Stomach smooth muscle (tissue), 2 donors: ENCODE measurements around the gene TMEM273.
"Not testable (repeated sequence)": the region's sequence is repeated elsewhere in the genome, so short reads cannot be mapped to it uniquely, and the experiment has no call there.

Experiments
- H3K27ac ChIP-seq: one replicate; pipeline ENCODE4 v1.7.0; 2013; ENCODE audit warnings: mild to moderate bottlenecking, low read length, inconsistent platforms
- H3K27me3 ChIP-seq, 2 donors: one replicate each; pipeline ENCODE4 v1.7.0; 2013; ENCODE audit warnings: low read length in 2 of 2; ENCODE audit not compliant: insufficient read depth in 2 of 2, control insufficient read depth in 1 of 2
- H3K36me3 ChIP-seq, 2 donors: one replicate each; pipeline ENCODE4 v1.7.0; 2013; ENCODE audit warnings: low read length in 2 of 2; ENCODE audit not compliant: control insufficient read depth in 2 of 2, insufficient read depth in 2 of 2
- H3K4me1 ChIP-seq: one replicate; pipeline ENCODE4 v1.7.0; 2013; ENCODE audit warnings: low read length; ENCODE audit not compliant: control insufficient read depth, insufficient read depth
- H3K4me3 ChIP-seq, 2 donors: one replicate each; pipeline ENCODE4 v1.7.0; 2013; ENCODE audit warnings: low read length in 2 of 2
- H3K9ac ChIP-seq, 2 donors: one replicate each; pipeline ENCODE4 v1.7.0; 2013; ENCODE audit warnings: low read length in 2 of 2, mild to moderate bottlenecking in 1 of 2
- H3K9me3 ChIP-seq, 2 donors: one replicate each; pipeline ENCODE4 v1.7.0; 2013; ENCODE audit warnings: low read length in 2 of 2; ENCODE audit not compliant: control insufficient read depth in 2 of 2
- donor health status: healthy.
- donor health status: Pancreatic carcinoma.

Gene TMEM273

DNA sequence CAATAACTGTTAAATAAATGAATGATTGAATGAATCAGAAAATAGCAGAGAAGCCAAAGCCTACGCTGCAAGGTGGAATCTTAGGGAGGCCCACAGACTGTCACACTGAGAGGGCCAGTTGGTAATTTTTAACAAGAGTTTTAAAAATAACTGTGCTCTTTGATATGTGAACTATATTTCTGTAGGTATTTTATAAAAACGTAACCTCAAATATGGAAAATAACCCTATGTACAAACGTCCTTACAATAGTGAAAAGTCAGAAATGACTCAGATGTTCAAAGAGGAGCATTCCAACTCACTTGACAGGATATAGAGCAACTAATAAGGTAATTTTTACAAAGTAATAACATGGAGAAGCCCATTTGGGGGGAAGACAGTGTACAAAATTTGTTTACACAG lies 18.9 kb upstream of the TMEM273 start:
- no peaks in the 10 kb centered on the region for H3K4me1 ChIP-seq
- H3K27ac ChIP-seq = no peak overlapping the region
- no peak overlapping the region for H3K4me3 ChIP-seq
- H3K9me3 ChIP-seq = peaks cover 0 to 3% of the 10 kb centered on the region in 2 donors
- H3K36me3 ChIP-seq = no peaks in the 10 kb centered on the region
- no peak overlapping the region for H3K9ac ChIP-seq
- H3K27me3 ChIP-seq = peaks cover 0 to 2% of the 10 kb centered on the region in 2 donors

DNA sequence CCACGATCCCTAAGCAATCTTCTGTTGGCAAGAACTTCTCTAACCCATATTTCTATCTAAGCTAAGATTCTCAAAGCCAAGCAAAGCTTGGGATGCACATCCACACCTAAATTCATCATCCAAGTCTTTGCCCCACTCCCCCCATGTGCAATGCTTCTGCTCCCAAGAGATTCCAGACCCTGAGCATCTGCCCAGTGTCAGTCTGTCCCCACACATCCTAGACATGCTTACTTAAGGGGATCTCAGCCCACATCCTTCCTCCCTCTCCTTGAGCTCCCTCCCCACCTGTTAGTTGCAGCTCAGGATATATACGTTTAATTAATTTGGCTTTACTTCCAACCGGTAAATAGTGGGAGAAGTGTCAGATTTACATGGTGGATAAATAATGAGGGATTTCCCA lies 17.0 kb upstream of the TMEM273 start:
- Histone ChIP-seq H3K36me3 (no peaks in the 10 kb centered on the region), H3K9ac (no peak overlapping the region), H3K27me3 (no peaks in the 10 kb centered on the region), H3K9me3 (peaks cover 0 to 3% of the 10 kb centered on the region in 2 donors), H3K4me3 (no peak overlapping the region), H3K4me1 (no peaks in the 10 kb centered on the region), H3K27ac (no peak overlapping the region)

DNA sequence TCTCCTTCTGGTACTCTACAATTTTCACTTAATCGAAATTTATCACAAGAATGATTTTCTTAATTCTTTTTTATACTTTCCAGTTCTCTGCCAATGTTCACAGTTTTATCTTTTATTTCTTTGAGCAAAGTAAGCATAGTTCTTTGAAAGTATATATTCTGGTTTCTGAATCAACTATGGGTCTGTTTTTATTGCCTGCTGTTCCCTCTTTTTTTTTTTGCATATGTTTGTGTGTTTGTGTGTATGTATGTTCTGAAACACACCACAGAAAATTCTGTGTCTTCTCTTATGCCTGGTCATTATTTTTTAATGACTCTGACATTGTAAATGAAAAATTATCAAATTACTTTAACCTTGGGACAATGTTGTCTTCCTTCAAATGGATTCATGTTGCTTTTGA lies 15.9 kb upstream of the TMEM273 start:
- no peak overlapping the region for H3K9ac ChIP-seq
- peaks cover 0 to 3% of the 10 kb centered on the region in 2 donors for H3K9me3 ChIP-seq
- no peaks in the 10 kb centered on the region for H3K36me3 ChIP-seq

DNA sequence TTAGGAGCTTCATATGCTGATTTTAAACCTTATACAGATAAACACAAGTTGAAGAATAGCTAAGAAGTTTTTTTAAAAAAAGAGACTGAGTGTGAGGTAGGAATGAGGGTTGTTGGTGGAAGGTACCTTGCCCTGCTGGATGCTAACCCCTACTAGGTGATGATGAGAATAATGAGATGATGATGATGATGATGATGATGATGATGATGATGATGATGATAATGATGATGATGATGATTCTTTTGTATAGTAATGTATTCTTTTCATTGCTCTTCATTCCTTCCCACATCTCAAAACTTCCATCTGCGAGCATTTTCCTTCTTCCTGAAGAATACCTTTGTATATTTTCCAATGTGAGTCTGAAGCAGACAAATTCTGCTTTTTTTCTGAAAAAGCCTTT lies 14.1 kb upstream of the TMEM273 start:
- no peaks in the 10 kb centered on the region for H3K36me3 ChIP-seq
- H3K9me3 ChIP-seq = peaks cover 0 to 3% of the 10 kb centered on the region in 2 donors
- no peak overlapping the region for H3K27ac ChIP-seq
- no peak overlapping the region for H3K4me3 ChIP-seq
- H3K27me3 ChIP-seq = peaks cover 0 to 2% of the 10 kb centered on the region in 2 donors
- no peaks in the 10 kb centered on the region for H3K4me1 ChIP-seq
- no peak overlapping the region for H3K9ac ChIP-seq

More for the DNA sequence above, 15.9 kb upstream of the TMEM273 start:
- Histone ChIP-seq H3K4me1 (no peaks in the 10 kb centered on the region), H3K27me3 (no peaks in the 10 kb centered on the region), H3K27ac (no peak overlapping the region), H3K4me3 (no peak overlapping the region)

DNA sequence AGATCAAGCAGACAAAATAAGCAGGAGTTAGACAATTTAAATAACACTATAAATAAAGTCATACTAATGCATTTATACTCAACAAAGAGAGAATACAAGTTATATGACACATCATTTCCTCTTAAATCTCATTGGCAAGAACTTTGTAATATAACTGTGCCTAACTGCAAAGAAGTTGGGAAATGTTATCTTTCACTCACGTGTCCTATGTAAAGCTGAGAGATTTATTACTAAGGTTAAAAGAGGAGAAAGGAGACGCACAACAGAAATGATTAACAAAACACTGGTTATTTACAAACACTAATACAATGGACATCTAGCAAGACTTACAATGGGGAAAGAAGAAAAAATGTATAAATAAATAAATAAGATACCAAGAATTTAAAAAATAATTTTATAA lies 12.7 kb upstream of the TMEM273 start:
- Histone ChIP-seq H3K4me3 (no peak overlapping the region), H3K4me1 (no peaks in the 10 kb centered on the region), H3K9me3 (peaks cover 0 to 3% of the 10 kb centered on the region in 2 donors), H3K27me3 (peaks cover 0 to 2% of the 10 kb centered on the region in 2 donors), H3K36me3 (no peaks in the 10 kb centered on the region), H3K9ac (no peak overlapping the region), H3K27ac (no peak overlapping the region)

DNA sequence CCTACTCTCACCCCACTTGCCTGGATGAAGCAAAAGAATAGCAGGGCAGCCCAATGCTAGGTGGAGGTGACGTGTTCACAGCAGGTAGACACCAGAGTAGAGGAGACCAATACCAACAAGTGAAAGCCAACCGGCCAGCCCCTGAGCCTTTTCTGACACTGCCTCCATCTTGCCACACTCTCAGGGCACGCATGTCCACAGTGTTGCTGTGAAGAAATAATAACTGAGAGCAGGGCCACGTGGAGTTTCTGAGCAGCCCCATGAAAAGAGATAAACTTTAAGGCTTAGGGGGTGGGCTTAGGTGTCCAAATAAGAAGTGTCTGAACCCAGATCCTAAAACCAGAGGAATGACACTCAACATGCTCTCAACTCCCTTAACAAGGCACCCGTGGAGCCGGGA lies 9.0 kb upstream of the TMEM273 start:
- Histone ChIP-seq H3K9ac (no peak overlapping the region), H3K4me1 (no peaks in the 10 kb centered on the region), H3K27ac (no peak overlapping the region), H3K36me3 (no peaks in the 10 kb centered on the region), H3K27me3 (peaks cover 0 to 2% of the 10 kb centered on the region in 2 donors), H3K4me3 (no peak overlapping the region), H3K9me3 (no peaks in the 10 kb centered on the region)

DNA sequence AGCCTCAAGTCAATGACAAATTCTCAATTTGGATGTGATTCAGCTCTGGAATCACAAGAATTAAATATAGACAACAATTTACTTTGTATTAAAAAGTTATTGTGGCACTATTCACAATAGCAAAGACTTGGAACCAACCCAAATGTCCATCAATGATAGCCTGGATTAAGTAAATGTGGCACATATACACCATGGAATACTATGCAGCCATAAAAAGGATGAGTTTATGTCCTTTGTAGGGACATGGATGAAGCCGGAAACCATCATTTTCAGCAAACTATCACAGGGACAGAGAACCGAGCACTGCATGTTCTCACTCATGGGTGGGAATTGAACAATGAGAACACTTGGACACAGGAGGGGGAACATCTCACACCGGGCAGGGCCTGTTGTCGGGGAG lies 7.7 kb upstream of the TMEM273 start:
- H3K27ac ChIP-seq, H3K27me3 ChIP-seq, H3K9ac ChIP-seq, H3K4me3 ChIP-seq, H3K36me3 ChIP-seq, H3K4me1 ChIP-seq, H3K9me3 ChIP-seq: not testable (repeated sequence)

DNA sequence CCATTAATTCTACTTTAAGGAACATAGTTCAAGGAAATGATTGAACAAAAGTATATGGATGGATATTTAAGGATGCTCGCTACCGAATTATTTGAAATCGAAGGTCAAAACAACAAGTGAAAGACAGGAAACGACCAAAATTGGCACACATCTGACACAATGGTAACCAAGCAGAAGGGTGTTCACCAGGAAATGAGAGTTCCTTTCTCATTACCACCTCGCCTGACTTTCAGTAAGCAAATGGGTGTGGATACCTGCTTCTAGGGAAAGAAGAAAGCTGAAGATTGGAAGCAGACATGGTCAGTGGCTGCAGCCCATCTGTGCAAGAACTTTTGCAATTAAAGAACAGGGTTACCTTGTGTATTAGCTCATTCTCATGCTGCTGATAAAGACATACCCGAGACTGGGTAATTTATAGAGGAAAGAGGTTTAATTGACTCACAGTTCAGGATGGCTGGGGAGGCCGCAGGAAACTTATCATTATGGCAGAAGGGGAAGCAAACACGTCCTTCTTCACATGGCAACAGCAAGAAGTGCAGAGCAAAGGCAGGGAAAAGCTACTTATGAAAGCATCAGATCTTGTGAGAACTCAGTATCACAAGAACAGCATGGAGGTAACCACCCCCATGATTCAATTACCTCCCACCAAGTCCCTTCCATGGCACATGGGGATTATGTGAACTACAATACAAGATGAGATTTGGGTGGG lies 6.2 kb upstream of the TMEM273 start:
- Histone ChIP-seq H3K36me3 (no peaks in the 10 kb centered on the region), H3K27ac (no peak overlapping the region), H3K4me1 (peaks cover 2% of the 10 kb centered on the region), H3K9me3 (no peaks in the 10 kb centered on the region), H3K4me3 (no peak overlapping the region), H3K27me3 (peaks cover 2 to 3% of the 10 kb centered on the region in 2 donors), H3K9ac (no peak overlapping the region)

DNA sequence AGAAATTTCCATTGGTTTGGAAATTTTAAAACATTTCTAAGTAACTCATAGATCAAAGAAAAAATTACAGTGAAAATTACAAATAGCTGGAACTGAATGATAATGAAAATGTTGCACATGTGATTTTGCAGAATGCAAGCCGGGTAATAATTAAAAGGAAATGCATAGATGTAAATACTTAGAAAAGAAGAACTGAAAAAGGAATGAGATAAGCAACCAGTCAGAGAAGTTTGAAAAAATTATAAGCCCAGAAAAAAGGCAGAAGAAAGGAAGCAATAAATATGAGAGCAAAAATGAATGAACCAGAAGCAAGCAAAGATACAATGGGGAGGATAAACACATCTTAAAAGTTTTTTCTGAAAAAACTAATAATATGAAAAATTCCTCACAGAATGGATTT lies 3.2 kb upstream of the TMEM273 start:
- Histone ChIP-seq H3K27ac (no peak overlapping the region), H3K27me3 (peaks cover 3 to 4% of the 10 kb centered on the region in 2 donors), H3K4me3 (no peak overlapping the region), H3K36me3 (no peaks in the 10 kb centered on the region), H3K9ac (no peak overlapping the region), H3K9me3 (no peaks in the 10 kb centered on the region), H3K4me1 (peaks cover 8% of the 10 kb centered on the region)

DNA sequence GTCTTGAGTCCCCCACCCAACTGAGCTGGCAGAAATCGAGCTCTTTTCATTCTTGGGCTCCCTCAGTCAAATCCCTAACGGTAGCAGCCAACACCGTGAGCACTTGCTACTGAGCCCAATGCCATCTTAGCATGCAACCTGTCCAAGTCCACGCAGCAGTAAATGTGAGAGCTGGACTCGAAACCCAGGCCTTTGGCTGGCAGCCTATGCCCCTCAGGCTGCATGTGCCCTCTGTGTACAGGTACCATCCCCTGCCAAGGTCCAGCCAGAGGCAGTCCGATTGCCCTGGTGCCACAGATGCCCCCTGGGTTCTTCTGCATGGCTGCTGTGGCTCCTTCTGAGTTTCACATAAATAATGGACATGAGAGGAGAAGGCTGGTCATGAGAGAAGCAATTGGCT lies 1.2 kb upstream of the TMEM273 start:
- Histone ChIP-seq H3K36me3 (no peaks in the 10 kb centered on the region), H3K9ac (no peak overlapping the region), H3K27ac (no peak overlapping the region), H3K4me1 (peaks cover 8% of the 10 kb centered on the region), H3K4me3 (no peak overlapping the region), H3K27me3 (peaks cover 3 to 4% of the 10 kb centered on the region in 2 donors), H3K9me3 (no peaks in the 10 kb centered on the region)

DNA sequence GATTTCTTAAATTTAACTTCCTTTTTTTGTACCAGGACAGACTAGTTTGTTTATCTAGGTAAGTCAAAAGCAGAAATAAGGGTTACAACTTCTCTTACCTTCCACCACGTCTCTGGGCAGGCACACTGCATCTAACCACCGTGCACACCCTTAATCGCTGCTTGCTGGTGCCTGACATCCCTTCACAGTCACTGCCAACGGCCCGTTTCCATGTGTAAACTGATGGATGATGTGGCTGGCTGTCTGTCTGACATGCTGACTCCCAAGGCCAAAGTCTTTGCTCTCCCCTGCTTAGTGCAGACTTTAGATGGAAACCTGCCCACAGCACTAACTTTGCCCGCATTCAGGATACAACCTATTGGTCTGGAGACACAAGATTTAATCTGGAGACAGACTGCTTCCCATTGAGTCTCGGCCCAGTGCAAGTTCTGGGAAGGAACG lies 1.1 kb downstream of the TMEM273 start:
- Histone ChIP-seq H3K36me3 (no peaks in the 10 kb centered on the region), H3K4me1 (peaks cover 8% of the 10 kb centered on the region), H3K9me3 (no peaks in the 10 kb centered on the region), H3K4me3 (peak overlapping the region in 1 of 2 donors; percentile 47), H3K27ac (no peak overlapping the region), H3K27me3 (peaks cover 3 to 4% of the 10 kb centered on the region in 2 donors), H3K9ac (no peak overlapping the region)
